Neural progenitor cell (in vitro differentiated cells): ENCODE measurements around the gene PPP1CA.

Experiments used
- EZH2 ChIP-seq: fragments of 200-600 bp; sonication (generic); IDR thresholded peaks from 2 replicates; pipeline ENCODE4 v1.6.1; 2017; ENCODE audit warnings: antibody characterized with exemption, mild to moderate bottlenecking, moderate library complexity
- EZH2phosphoT487 ChIP-seq: fragments of 200-600 bp; sonication (generic); IDR thresholded peaks from 2 replicates; pipeline ENCODE4 v1.6.1; 2017; ENCODE audit warnings: antibody characterized with exemption
- TF ChIP-seq, protein P1 (sequence below): fragments of 200-600 bp; sonication (generic); IDR thresholded peaks from 2 replicates; pipeline ENCODE4 v1.5.1; 2017; ENCODE audit warnings: antibody characterized with exemption, mild to moderate bottlenecking

DNA sequence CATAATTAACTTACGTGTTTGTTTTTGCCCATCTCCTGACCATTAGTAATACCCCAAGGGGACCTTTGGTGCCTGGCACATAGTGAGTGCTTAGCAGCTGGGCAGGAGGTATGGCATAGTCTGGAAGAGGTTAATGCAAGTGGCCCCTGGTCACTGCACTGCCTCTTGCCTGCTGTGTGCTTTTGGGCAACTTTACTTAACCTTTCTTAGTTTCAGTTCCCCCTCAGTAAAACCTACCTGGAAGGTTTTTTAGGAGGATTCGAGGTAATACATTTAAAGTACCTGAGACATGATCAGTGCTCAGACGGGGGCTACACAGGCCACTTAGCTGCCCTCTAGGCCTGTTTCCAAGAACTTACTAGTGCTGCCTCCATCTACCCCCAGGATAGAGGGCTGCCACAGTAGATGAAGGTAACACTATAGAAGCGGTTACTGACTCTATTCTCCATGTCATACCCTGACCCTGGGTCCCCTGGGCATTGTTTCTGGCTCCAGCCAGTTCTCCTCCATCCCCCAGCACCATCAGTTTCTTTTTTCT, 51.7 kb downstream of the PPP1CA start:
- TF ChIP-seq, protein P1, sequence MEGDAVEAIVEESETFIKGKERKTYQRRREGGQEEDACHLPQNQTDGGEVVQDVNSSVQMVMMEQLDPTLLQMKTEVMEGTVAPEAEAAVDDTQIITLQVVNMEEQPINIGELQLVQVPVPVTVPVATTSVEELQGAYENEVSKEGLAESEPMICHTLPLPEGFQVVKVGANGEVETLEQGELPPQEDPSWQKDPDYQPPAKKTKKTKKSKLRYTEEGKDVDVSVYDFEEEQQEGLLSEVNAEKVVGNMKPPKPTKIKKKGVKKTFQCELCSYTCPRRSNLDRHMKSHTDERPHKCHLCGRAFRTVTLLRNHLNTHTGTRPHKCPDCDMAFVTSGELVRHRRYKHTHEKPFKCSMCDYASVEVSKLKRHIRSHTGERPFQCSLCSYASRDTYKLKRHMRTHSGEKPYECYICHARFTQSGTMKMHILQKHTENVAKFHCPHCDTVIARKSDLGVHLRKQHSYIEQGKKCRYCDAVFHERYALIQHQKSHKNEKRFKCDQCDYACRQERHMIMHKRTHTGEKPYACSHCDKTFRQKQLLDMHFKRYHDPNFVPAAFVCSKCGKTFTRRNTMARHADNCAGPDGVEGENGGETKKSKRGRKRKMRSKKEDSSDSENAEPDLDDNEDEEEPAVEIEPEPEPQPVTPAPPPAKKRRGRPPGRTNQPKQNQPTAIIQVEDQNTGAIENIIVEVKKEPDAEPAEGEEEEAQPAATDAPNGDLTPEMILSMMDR, result no peak
- no peak for TF ChIP-seq EZH2
- TF ChIP-seq EZH2phosphoT487, result no peak
